ENCODE data around the gene PCTP.

The PCTP gene

GRCh38 chr17:55773671-55774070 lies 22.8 kb downstream of the PCTP start:
- TF ChIP-seq CTCF (IDR thresholded peaks at IDR 0.05): no peak

- no peak for TF ChIP-seq CTCF (IDR thresholded peaks at IDR 0.05)
These were observed 24.0 kb downstream of the PCTP start for GRCh38 chr17:55774846-55775271.

- no peak for TF ChIP-seq CTCF (IDR thresholded peaks at IDR 0.05)
These were observed 25.4 kb downstream of the PCTP start for GRCh38 chr17:55776271-55776670.

- no peak for TF ChIP-seq CTCF (IDR thresholded peaks at IDR 0.05)
These were observed 26.7 kb downstream of the PCTP start for GRCh38 chr17:55777471-55777971.

GRCh38 chr17:55778389-55779118 lies 27.7 kb downstream of the PCTP start:
- TF ChIP-seq CTCF (IDR thresholded peaks at IDR 0.05): no peak

- TF ChIP-seq CTCF (IDR thresholded peaks at IDR 0.05): no peak
These were observed 32.9 kb downstream of the PCTP start for GRCh38 chr17:55783684-55784245.

- TF ChIP-seq CTCF (IDR thresholded peaks at IDR 0.05): no peak
These were observed 33.8 kb downstream of the PCTP start for GRCh38 chr17:55784666-55785065.

All from LNCAP (cell line).